ENCODE results near the gene NR1D1. TPM values are rescaled to one million over a fixed set of nuclear protein-coding genes. Genes with fewer than 3 reads are reported as not detected.

NR1D1 gene
- total and polyA plus RNA-seq, 2 experiments from 2014 or later, result 2.4 to 5.4 TPM

GRCh38 chr17:40093580-40094201 is 6.7 kb downstream of the NR1D1 start:
- 71 to 73% methylated on average over 16 of the region's 16 CpGs for WGBS, 2 experiments (ENCODE audit: low coverage in 1 of 2, low lambda C conversion rate in 2 of 2, missing lambda C conversion rate in 2 of 2)
- H3K36me3 ChIP-seq (ENCODE audit: low read depth), result peaks cover 14% of the 10 kb centered on the region
- no peaks in the 10 kb centered on the region for H3K27me3 ChIP-seq (replicated peaks; ENCODE audit: insufficient read depth)
- peak overlapping the region; percentile 20 for H3K9ac ChIP-seq
- H3K4me2 ChIP-seq (ENCODE audit: unreplicated experiment), result peak overlapping the region; percentile 3
- peaks cover 41% of the 10 kb centered on the region for H3K4me1 ChIP-seq (ENCODE audit: insufficient read depth)
- peak; percentile 60 for DNase-seq
- H3K27ac ChIP-seq, result peak overlapping the region; percentile 15
- H3K9me2 ChIP-seq (ENCODE audit: insufficient read depth), result no peaks in the 10 kb centered on the region
- H3K79me2 ChIP-seq (ENCODE audit: insufficient read depth), result peaks cover 20% of the 10 kb centered on the region
- H3K4me3 ChIP-seq, result no peak overlapping the region
- H2AFZ ChIP-seq, result no peak overlapping the region
- in situ Hi-C loops (cut with MboI), result no loop called here
- no peaks in the 10 kb centered on the region for H4K20me1 ChIP-seq (ENCODE audit: insufficient read depth)
- peaks cover 14% of the 10 kb centered on the region for H3F3A ChIP-seq (ENCODE audit: insufficient read depth)
- no peaks in the 10 kb centered on the region for H3K9me3 ChIP-seq (ENCODE audit: low read depth)
- TF ChIP-seq EZH2 (IDR thresholded peaks at IDR 0.05; ENCODE audit: insufficient read depth, poor library complexity, severe bottlenecking) (no peak), EZH2phosphoT487 (IDR thresholded peaks at IDR 0.05; ENCODE audit: insufficient read depth, low read depth) (no peak)

- TF ChIP-seq EZH2phosphoT487 (IDR thresholded peaks at IDR 0.05; ENCODE audit: insufficient read depth, low read depth), result no peak
- TF ChIP-seq EZH2 (IDR thresholded peaks at IDR 0.05; ENCODE audit: insufficient read depth, poor library complexity, severe bottlenecking), result no peak
- Histone ChIP-seq H3K36me3 (ENCODE audit: low read depth) (peaks cover 14% of the 10 kb centered on the region), H3F3A (ENCODE audit: insufficient read depth) (peaks cover 10% of the 10 kb centered on the region; the same call in 1 of the 2 replicates), H2AFZ (no peak overlapping the region), H4K20me1 (ENCODE audit: insufficient read depth) (no peaks in the 10 kb centered on the region), H3K27me3 (replicated peaks; ENCODE audit: insufficient read depth) (no peaks in the 10 kb centered on the region), H3K4me1 (ENCODE audit: insufficient read depth) (peaks cover 35% of the 10 kb centered on the region), H3K9me3 (ENCODE audit: low read depth) (no peaks in the 10 kb centered on the region), H3K9ac (peak overlapping the region; percentile 20), H3K79me2 (ENCODE audit: insufficient read depth) (peaks cover 20% of the 10 kb centered on the region), H3K9me2 (ENCODE audit: insufficient read depth) (no peaks in the 10 kb centered on the region), H3K4me2 (ENCODE audit: unreplicated experiment) (peak overlapping the region; percentile 28), H3K27ac (peak overlapping the region; percentile 15), H3K4me3 (no peak overlapping the region)
- no peak for DNase-seq
- WGBS, 2 experiments (ENCODE audit: low coverage in 1 of 2, low lambda C conversion rate in 2 of 2, missing lambda C conversion rate in 2 of 2), result 66 to 68% methylated on average over 18 to 29 of the region's 29 CpGs
- in situ Hi-C loops (cut with MboI), result no loop called here
Observed at GRCh38 chr17:40093005-40093579, 7.3 kb downstream of the NR1D1 start.

GRCh38 chr17:40092581-40092980 is 7.8 kb downstream of the NR1D1 start:
- TF ChIP-seq EZH2phosphoT487 (IDR thresholded peaks at IDR 0.05; ENCODE audit: insufficient read depth, low read depth) (no peak), EZH2 (IDR thresholded peaks at IDR 0.05; ENCODE audit: insufficient read depth, poor library complexity, severe bottlenecking) (no peak)
- H3F3A ChIP-seq (ENCODE audit: insufficient read depth), result peaks cover 5% of the 10 kb centered on the region; the same call in 1 of the 2 replicates
- H4K20me1 ChIP-seq (ENCODE audit: insufficient read depth), result no peaks in the 10 kb centered on the region
- no peak overlapping the region for H3K4me3 ChIP-seq
- no peaks in the 10 kb centered on the region for H3K27me3 ChIP-seq (replicated peaks; ENCODE audit: insufficient read depth)
- peak overlapping the region; percentile 20; the same call in 1 of the 2 replicates for H3K9ac ChIP-seq
- no peaks in the 10 kb centered on the region for H3K9me2 ChIP-seq (ENCODE audit: insufficient read depth)
- WGBS, 2 experiments (ENCODE audit: low coverage in 1 of 2, low lambda C conversion rate in 2 of 2, missing lambda C conversion rate in 2 of 2), result 32 to 45% methylated on average over 2 to 3 of the region's 3 CpGs
- no peak overlapping the region for H2AFZ ChIP-seq
- peaks cover 30% of the 10 kb centered on the region for H3K4me1 ChIP-seq (ENCODE audit: insufficient read depth)
- peak overlapping the region; percentile 28 for H3K4me2 ChIP-seq (ENCODE audit: unreplicated experiment)
- peak overlapping the region; percentile 15; the same call in 1 of the 2 replicates for H3K27ac ChIP-seq
- H3K36me3 ChIP-seq (ENCODE audit: low read depth), result peaks cover 14% of the 10 kb centered on the region
- peak; percentile 53 for DNase-seq
- no peaks in the 10 kb centered on the region for H3K9me3 ChIP-seq (ENCODE audit: low read depth)
- H3K79me2 ChIP-seq (ENCODE audit: insufficient read depth), result peaks cover 14% of the 10 kb centered on the region
- in situ Hi-C loops (cut with MboI), result no loop called here

DNA sequence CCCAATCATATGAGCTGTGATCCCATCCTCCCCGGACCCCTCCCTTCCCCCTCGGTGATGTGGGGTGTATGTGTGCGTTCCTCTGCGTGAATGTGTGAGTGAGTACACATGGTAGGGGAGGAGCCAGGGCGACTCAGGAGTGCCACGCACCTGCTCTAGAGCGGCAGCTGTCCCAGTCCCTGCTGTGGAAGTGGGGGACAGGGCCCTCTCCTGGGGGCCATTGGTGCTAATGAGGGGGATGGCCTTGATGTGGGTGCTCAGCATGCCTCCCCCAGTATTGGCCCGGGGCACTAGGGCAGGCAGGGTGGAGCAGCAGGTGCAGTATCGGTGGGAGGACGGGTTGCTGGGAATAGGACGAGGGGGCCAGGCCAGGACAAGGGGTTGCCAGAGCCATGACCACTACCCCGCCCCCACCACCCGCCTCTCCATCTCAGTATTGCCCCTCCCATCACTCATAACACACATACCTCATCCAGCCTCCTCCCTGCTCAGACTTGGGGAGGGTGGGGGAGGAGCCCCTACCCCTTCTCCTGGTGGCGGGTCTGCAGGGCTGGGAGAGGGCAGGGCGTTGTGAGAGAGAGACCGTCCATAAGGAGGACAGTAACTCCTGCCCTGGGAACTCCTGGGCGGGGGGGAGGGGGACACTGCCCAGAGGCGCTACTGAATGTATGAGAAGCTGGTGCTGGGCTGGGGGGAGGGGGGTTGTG is 8.5 kb downstream of the NR1D1 start:
- Histone ChIP-seq H3K36me3 (ENCODE audit: low read depth) (peaks cover 14% of the 10 kb centered on the region), H3K9me3 (ENCODE audit: low read depth) (no peaks in the 10 kb centered on the region), H3K9ac (0 out of 2 replicates have a peak overlapping the region, but pooled peaks have one; percentile 20), H3K9me2 (ENCODE audit: insufficient read depth) (no peaks in the 10 kb centered on the region), H3F3A (ENCODE audit: insufficient read depth) (peaks cover 3% of the 10 kb centered on the region; the same call in 1 of the 2 replicates), H3K4me3 (no peak overlapping the region), H3K4me2 (ENCODE audit: unreplicated experiment) (no peak overlapping the region), H2AFZ (no peak overlapping the region), H3K4me1 (ENCODE audit: insufficient read depth) (peaks cover 23% of the 10 kb centered on the region), H4K20me1 (ENCODE audit: insufficient read depth) (no peaks in the 10 kb centered on the region), H3K27me3 (replicated peaks; ENCODE audit: insufficient read depth) (no peaks in the 10 kb centered on the region), H3K27ac (peak overlapping the region; percentile 15; the same call in 1 of the 2 replicates), H3K79me2 (ENCODE audit: insufficient read depth) (peaks cover 7% of the 10 kb centered on the region)
- WGBS, 2 experiments (ENCODE audit: low coverage in 1 of 2, low lambda C conversion rate in 2 of 2, missing lambda C conversion rate in 2 of 2), result 62 to 65% methylated on average over 14 to 18 of the region's 18 CpGs
- DNase-seq, result peak; percentile 48
- in situ Hi-C loops (cut with MboI), result no loop called here
- TF ChIP-seq EZH2 (IDR thresholded peaks at IDR 0.05; ENCODE audit: insufficient read depth, poor library complexity, severe bottlenecking) (no peak), EZH2phosphoT487 (IDR thresholded peaks at IDR 0.05; ENCODE audit: insufficient read depth, low read depth) (no peak)
